Effector memory CD8-positive, alpha-beta T cell (primary cell): ENCODE measurements around the gene DNAJC8.

Experiments
- ATAC-seq: fragments of 150-1000 bp; cut with Tn5 transposase; replicated peaks from 2 replicates; pipeline ENCODE4 v1.10.0; 2021; ENCODE audit warnings: mild to moderate bottlenecking, moderate library complexity
- DNase-seq, 3 experiments: peaks; one replicate each; pipeline ENCODE4 v3.0.0; 2021
- H3K27ac Mint-ChIP-seq, 2 donors: one replicate each; pipeline ENCODE4 v1.8.0; 2022; ENCODE audit warnings: mild to moderate bottlenecking in 2 of 2, mixed read lengths in 2 of 2, moderate library complexity in 2 of 2
- H3K27me3 Mint-ChIP-seq, 2 donors: one replicate each; pipeline ENCODE4 v1.8.0; 2022; ENCODE audit warnings: mixed read lengths in 2 of 2
- H3K36me3 Mint-ChIP-seq: one replicate; pipeline ENCODE4 v1.8.0; 2022; ENCODE audit warnings: mild to moderate bottlenecking, moderate library complexity, mixed read lengths; ENCODE audit not compliant: insufficient read depth
- H3K4me1 Mint-ChIP-seq, 2 donors: one replicate each; pipeline ENCODE4 v1.8.0; 2022; ENCODE audit warnings: low read depth in 2 of 2, mixed read lengths in 2 of 2
- H3K4me3 Mint-ChIP-seq, 2 donors: one replicate each; pipeline ENCODE4 v1.8.0; 2022; ENCODE audit warnings: mild to moderate bottlenecking in 2 of 2, mixed read lengths in 2 of 2, moderate library complexity in 2 of 2
- H3K9me3 Mint-ChIP-seq, 2 donors: one replicate each; pipeline ENCODE4 v1.8.0; 2022; ENCODE audit warnings: mixed read lengths in 2 of 2

Gene DNAJC8

GRCh38 chr1:28244549-28245251 lies 11.9 kb upstream of the DNAJC8 start:
- DNase-seq = no peak
- H3K27ac Mint-ChIP-seq = peak overlapping the region; percentile 83 to 99
- peak overlapping the region; percentile 64 to 77 for H3K4me3 Mint-ChIP-seq
- peaks cover 39 to 45% of the 10 kb centered on the region in 2 donors for H3K4me1 Mint-ChIP-seq
- peaks cover 29% of the 10 kb centered on the region for H3K36me3 Mint-ChIP-seq
- H3K9me3 Mint-ChIP-seq = no peaks in the 10 kb centered on the region
- no peaks in the 10 kb centered on the region for H3K27me3 Mint-ChIP-seq
- ATAC-seq = no peak

GRCh38 chr1:28243685-28244311 lies 11.0 kb upstream of the DNAJC8 start:
- peak overlapping the region; percentile 35 to 77 for H3K4me3 Mint-ChIP-seq
- no peaks in the 10 kb centered on the region for H3K27me3 Mint-ChIP-seq
- no peaks in the 10 kb centered on the region for H3K9me3 Mint-ChIP-seq
- H3K27ac Mint-ChIP-seq = peak overlapping the region; percentile 83 to 99
- peaks cover 32 to 38% of the 10 kb centered on the region in 2 donors for H3K4me1 Mint-ChIP-seq
- ATAC-seq (no peak), DNase-seq (no peak)
- peaks cover 29% of the 10 kb centered on the region for H3K36me3 Mint-ChIP-seq

- DNase-seq (no peak), ATAC-seq (no peak)
- Mint-ChIP-seq H3K27ac (no peak overlapping the region), H3K9me3 (no peaks in the 10 kb centered on the region), H3K4me3 (no peak overlapping the region), H3K27me3 (no peaks in the 10 kb centered on the region), H3K36me3 (peaks cover 21% of the 10 kb centered on the region), H3K4me1 (peaks cover 17 to 22% of the 10 kb centered on the region in 2 donors)
Measured at GRCh38 chr1:28241638-28242241, 8.9 kb upstream of the DNAJC8 start.

- DNase-seq = no peak
- H3K9me3 Mint-ChIP-seq = no peaks in the 10 kb centered on the region
- H3K27me3 Mint-ChIP-seq = no peaks in the 10 kb centered on the region
- peaks cover 11 to 16% of the 10 kb centered on the region in 2 donors for H3K4me1 Mint-ChIP-seq
- H3K27ac Mint-ChIP-seq = no peak overlapping the region
- ATAC-seq = no peak
- H3K4me3 Mint-ChIP-seq = no peak overlapping the region
- peaks cover 14% of the 10 kb centered on the region for H3K36me3 Mint-ChIP-seq
Measured at GRCh38 chr1:28240024-28240423, 7.2 kb upstream of the DNAJC8 start.

GRCh38 chr1:28239004-28239403 lies 6.2 kb upstream of the DNAJC8 start:
- peaks cover 14% of the 10 kb centered on the region for H3K36me3 Mint-ChIP-seq
- H3K4me3 Mint-ChIP-seq = no peak overlapping the region
- no peaks in the 10 kb centered on the region for H3K27me3 Mint-ChIP-seq
- ATAC-seq (no peak), DNase-seq (no peak)
- no peak overlapping the region for H3K27ac Mint-ChIP-seq
- peaks cover 5 to 8% of the 10 kb centered on the region in 2 donors for H3K4me1 Mint-ChIP-seq
- H3K9me3 Mint-ChIP-seq = no peaks in the 10 kb centered on the region

- no peak overlapping the region for H3K27ac Mint-ChIP-seq
- DNase-seq (no peak), ATAC-seq (no peak)
- H3K4me3 Mint-ChIP-seq = no peak overlapping the region
- peaks cover 10 to 11% of the 10 kb centered on the region in 2 donors for H3K4me1 Mint-ChIP-seq
- H3K36me3 Mint-ChIP-seq = peaks cover 14% of the 10 kb centered on the region
- no peaks in the 10 kb centered on the region for H3K9me3 Mint-ChIP-seq
- H3K27me3 Mint-ChIP-seq = no peaks in the 10 kb centered on the region
Measured at GRCh38 chr1:28236656-28237322, 4.0 kb upstream of the DNAJC8 start.

- peaks cover 13% of the 10 kb centered on the region for H3K36me3 Mint-ChIP-seq
Measured at GRCh38 chr1:28235755-28236655, 3.2 kb upstream of the DNAJC8 start, which contains the start of gene ATP5IF1. ATP5IF1 (plus strand) TSS chr1:28236124; CDS start chr1:28236184, 60 bp downstream.

GRCh38 chr1:28233264-28233606 lies 406 bp upstream of the DNAJC8 start:
- DNase-seq (no peak), ATAC-seq (no peak)
- Mint-ChIP-seq H3K36me3 (peaks cover 26% of the 10 kb centered on the region), H3K9me3 (no peaks in the 10 kb centered on the region), H3K4me1 (peaks cover 11 to 15% of the 10 kb centered on the region in 2 donors), H3K27ac (peak overlapping the region; percentile 99), H3K4me3 (peak overlapping the region; percentile 99 to 100), H3K27me3 (no peaks in the 10 kb centered on the region)

More at GRCh38 chr1:28235755-28236655, 3.2 kb upstream of the DNAJC8 start, which contains the start of gene ATP5IF1:
- no peaks in the 10 kb centered on the region for H3K27me3 Mint-ChIP-seq
- peak; percentile 92 for DNase-seq
- peaks cover 10 to 11% of the 10 kb centered on the region in 2 donors for H3K4me1 Mint-ChIP-seq
- H3K27ac Mint-ChIP-seq = no peak within 1 kb of the TSS
- ATAC-seq = peak; percentile 94
- H3K9me3 Mint-ChIP-seq = no peaks in the 10 kb centered on the region
- no peak within 1 kb of the TSS for H3K4me3 Mint-ChIP-seq

- ATAC-seq (no peak), DNase-seq (no peak)
- peaks cover 11 to 19% of the 10 kb centered on the region in 2 donors for H3K4me1 Mint-ChIP-seq
- no peaks in the 10 kb centered on the region for H3K9me3 Mint-ChIP-seq
- peaks cover 55% of the 10 kb centered on the region for H3K36me3 Mint-ChIP-seq
- H3K27me3 Mint-ChIP-seq = no peaks in the 10 kb centered on the region
- peak overlapping the region in 1 of 2 donors; percentile 27 for H3K4me3 Mint-ChIP-seq
- no peak overlapping the region for H3K27ac Mint-ChIP-seq
Measured at GRCh38 chr1:28229996-28230395, 2.8 kb downstream of the DNAJC8 start.

GRCh38 chr1:28229089-28229488 lies 3.7 kb downstream of the DNAJC8 start:
- Mint-ChIP-seq H3K27me3 (no peaks in the 10 kb centered on the region), H3K9me3 (no peaks in the 10 kb centered on the region), H3K27ac (peak overlapping the region in 1 of 2 donors; percentile 82), H3K4me1 (peaks cover 11 to 19% of the 10 kb centered on the region in 2 donors), H3K36me3 (peaks cover 61% of the 10 kb centered on the region), H3K4me3 (no peak overlapping the region)
- no peak for DNase-seq
- ATAC-seq = no peak

GRCh38 chr1:28213315-28213714 lies 19.5 kb downstream of the DNAJC8 start:
- DNase-seq (no peak), ATAC-seq (no peak)
- no peaks in the 10 kb centered on the region for H3K27me3 Mint-ChIP-seq
- no peaks in the 10 kb centered on the region for H3K9me3 Mint-ChIP-seq
- H3K4me1 Mint-ChIP-seq = peaks cover 0 to 4% of the 10 kb centered on the region in 2 donors
- H3K27ac Mint-ChIP-seq = no peak overlapping the region
- peaks cover 64% of the 10 kb centered on the region for H3K36me3 Mint-ChIP-seq
- no peak overlapping the region for H3K4me3 Mint-ChIP-seq

GRCh38 chr1:28209700-28210099 lies 23.1 kb downstream of the DNAJC8 start:
- Mint-ChIP-seq H3K36me3 (peaks cover 56% of the 10 kb centered on the region), H3K4me3 (no peak overlapping the region), H3K27ac (peak overlapping the region; percentile 20 to 28), H3K27me3 (no peaks in the 10 kb centered on the region), H3K9me3 (no peaks in the 10 kb centered on the region), H3K4me1 (peaks cover 0 to 6% of the 10 kb centered on the region in 2 donors)
- ATAC-seq = no peak
- no peak for DNase-seq
